Activated T-cell treated with anti-CD3 and anti-CD28 coated beads for 1 hour (primary cell): Measurements from ENCODE around the gene PTPA.
"Not testable (repeated sequence)": the region's sequence is repeated elsewhere in the genome, so short reads cannot be mapped to it uniquely, and the experiment has no call there.

Experiments used
- DNase-seq: peaks from one replicate; pipeline ENCODE4 v3.0.0-alpha.2; 2020; ENCODE audit warnings: low read depth

The PTPA gene

DNA sequence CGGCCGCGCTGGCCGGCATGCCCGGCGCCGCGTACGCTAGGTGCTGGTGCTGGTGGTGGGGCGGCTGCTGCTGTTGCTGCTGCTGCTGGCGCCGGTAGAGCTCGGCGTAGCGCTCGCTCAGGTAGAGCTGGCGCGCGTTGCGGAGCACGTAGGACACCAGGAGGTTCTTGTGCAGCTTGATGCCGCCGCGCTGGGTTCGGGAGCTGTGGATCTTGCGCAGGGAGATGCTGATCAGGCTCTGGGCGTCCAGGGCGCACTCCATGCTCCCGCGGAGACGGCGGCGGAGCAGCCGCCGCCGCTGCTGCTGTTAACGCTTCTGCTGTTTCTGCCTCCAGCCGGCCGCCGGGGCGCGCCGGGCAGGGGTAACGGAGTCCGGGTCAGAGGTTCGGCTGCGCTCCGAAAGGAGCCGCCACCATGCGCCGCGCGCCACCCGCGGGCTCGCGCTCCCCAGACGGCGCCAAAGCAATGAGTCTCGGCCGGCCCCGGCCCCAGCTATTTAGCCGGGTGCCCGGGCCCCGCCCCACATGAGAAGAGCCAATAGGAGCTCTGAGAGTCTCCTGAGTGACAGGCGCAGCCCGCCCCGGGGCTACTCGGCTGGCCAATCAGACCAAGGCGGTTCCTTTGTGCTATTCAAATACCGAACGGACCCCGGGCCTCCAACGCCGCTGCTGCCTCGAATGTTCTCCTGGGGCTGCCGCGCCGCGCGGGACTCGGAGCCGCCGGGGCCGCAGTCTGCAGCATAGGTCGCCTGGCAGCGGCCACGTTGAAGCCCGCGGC, 66.8 kb downstream of the PTPA start, which contains the start of gene IER5L:
Gene IER5L (minus strand): TSS at position 471 of the 777 bp plus-strand sequence. CDS start 209 bp downstream, at position 262.
- peak; percentile 90 for DNase-seq

DNA sequence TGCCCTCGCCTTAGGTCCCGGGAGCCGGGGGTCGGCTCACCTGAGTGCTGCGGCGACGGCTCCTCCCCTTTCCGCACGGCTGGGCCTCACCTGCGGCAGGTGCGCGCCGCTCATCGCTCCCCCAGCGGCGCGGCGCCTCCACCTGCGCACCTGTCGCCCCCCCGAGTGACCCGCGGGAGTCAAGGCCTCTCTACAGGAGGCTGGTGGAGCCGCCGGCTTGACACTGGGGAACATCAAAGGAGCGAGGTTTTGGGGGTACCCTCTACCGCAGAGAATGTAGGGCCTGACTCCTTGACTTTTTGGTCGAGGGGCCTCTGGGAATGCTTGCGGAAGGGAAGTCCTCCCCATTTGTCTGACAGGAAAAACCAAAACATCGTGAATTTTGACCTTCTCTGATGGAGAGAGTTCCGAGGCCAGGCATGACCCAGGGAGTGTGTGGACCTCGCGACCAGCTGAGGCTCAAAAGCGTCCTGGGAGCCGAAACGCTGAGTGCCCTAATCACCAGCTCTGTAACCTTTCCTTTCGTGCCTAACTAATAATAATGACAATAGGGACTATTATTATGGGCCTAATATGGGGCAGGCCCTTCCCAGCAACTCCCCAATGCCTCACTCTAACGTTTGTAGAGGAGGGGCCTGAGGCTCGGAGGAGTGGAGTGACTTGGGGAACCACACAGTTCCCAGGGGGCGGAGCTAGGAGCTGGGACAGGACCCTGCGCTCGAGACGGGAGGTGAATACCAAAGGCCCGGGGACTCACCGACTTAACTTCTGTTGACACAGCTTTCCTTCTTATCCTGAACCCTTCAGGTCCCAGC, 67.6 kb downstream of the PTPA start:
- no peak for DNase-seq

DNA sequence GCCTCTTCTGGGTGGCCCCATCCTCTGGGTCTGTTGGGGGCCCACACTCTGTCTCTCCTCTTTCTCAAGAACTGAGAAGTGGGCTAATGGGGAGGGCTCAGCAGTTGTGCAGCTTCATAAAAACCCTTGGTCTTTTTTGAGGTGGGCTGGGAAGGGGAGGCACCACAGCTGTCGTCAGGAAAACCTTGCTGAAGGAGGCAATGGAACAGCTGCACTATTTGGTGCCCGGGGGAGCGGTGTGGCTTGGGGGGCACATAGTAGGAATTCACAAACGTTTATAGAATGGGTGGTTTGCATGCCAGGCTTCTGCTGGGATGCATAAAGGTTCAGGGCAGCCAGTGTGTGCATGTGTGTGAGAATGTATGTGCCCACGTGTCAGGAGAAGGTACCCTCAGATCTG, 70.0 kb downstream of the PTPA start:
- DNase-seq: no peak

DNA sequence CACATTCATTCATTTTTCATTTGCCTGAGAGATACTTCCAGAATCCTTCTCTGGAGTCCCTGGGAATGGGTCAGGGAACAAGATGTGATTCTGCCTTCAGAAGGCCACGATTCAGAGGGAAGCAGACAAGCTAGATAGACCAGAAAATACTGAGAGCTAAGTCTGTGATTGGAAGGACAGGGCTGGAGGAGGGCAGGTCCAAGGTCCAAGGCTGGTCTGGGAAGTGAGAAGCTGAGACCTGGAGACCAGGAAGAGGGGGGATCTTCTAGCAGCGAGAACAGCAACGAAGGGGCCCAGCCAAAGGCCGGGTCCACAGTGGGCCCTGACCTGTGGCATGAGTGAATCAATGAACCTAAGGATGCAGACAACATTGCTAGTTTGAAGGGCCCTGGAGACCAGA, 70.9 kb downstream of the PTPA start:
- DNase-seq: no peak

DNA sequence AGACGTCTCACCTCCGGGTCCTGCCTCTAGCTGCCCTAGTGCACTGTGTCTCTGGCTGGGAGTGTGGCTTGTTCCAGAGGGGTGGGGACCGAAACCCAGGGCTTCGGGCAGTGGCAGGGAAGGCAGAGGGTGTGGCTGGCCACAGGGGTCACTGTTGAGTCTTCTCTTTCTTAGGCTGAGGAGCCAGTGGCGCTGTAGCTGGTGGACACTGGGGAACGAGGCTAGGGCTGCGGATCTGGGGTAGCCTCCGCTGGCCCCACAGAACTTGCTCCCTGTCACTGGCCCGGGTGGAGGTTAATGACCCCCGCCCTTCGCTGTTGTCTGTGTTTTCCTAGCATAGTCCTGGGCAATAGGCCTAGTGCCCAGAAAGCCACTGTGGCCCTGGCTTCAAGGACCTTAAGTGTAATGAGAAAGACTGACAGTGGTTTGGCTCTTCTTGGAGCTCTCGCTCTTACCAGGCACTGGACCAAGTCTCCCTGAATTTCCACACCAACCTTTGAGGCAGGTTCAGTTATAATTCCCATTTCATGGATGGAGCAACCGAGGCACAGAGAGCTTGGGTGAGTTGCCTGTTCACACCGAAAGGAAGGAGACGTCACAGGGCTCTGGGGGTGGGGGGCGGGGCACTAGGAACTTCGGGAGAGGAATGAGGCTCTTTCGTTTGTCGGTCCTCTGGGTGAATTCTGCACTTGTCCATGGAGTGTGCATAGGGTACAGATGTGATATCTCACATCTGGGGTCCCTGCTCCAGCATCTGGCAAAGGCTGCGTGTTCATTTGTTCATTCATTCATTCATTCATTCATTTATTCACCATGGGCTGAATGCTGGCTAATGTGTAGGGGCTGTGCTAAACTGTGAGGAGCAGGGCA, 71.6 kb downstream of the PTPA start:
- no peak for DNase-seq

DNA sequence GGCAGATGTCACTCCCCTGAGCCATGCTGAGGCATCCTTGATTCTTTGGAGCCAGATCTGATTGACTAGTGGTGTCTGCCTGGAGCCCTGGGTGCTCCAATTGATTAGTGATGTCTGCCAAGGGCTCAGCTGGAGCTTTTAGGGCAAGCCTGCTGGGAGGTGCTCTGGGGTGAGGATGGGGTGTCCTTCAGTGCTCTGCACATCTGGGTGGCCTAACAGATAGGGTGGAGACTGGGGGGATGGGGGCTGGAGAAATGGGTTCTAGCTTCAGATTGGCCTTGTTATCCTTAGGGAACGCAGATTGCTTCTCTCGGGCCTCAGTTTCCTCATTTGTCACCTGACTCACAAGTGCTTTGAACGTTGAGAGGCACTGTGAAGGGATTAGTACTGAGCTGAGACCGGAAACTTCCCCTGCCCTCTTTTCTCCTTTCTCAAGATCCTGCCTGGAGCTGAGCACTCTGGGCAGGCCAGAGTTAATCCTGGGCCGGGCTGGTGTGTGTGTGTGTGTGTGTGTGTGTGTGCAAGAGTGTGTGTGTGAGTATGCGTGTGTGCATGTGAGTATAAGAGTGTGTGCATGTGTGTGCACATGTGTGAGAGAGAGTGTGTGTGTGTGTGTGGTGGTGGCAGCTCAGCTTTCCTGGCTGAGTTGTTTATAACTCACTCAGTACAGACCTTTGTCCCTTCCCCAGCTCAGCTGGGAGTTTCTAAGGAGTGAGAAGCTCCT, 72.4 kb downstream of the PTPA start:
- no peak for DNase-seq

DNA sequence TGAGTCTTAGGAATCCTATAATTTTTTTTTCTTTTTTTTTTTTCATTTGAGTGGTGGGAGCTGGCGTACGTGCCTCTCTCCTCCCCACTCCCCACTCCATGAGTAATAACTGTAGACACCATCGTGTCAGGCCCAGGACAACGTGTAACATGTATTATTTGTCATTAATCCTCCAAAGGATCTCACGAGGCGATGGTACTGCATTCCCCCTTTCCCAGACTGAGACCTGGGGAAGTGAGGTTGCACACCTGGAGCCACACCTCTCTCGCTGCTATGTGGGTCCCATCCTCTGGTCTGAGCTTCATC, 73.0 kb downstream of the PTPA start:
- DNase-seq: no peak

DNA sequence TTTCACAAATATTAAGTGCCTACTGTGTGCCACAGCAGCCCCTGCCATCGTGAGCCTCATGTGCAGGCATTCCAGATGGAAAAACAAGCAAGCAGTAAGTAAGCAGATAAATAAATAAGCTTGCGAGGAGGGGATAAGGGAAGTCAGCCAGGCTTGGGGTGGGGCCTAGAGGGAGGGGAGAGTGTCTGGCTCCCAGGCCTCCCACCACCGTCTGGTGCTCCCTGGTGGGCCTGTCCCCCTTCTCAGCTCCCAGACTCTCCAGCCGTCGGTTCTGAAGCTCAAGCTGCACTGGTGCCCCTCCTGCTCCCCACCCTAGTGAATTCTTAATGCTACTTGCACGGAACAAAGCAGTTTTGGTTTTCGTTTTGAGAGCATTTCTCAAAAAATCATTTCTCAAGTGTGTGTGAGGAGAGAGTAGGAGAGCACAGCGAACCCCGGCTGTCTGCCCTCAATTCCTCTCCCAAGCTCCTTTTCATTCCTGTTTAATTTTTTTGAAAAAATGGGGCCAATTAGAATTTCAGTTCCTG, 73.4 kb downstream of the PTPA start:
- no peak for DNase-seq

DNA sequence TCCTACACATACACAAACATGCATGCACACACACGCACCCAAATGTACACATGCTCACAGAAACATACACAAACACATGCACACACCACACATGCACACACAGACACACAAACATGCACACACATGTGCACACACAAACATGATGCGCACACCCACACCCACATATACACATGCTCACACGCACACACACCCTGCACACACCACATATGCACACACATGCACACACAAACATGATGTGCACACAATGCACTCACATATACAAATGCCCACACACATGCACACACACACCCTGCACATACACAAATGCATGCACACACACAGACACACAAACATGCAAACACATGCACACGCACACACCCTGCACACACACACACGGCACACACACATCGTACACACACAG, 74.2 kb downstream of the PTPA start:
- DNase-seq: no peak

DNA sequence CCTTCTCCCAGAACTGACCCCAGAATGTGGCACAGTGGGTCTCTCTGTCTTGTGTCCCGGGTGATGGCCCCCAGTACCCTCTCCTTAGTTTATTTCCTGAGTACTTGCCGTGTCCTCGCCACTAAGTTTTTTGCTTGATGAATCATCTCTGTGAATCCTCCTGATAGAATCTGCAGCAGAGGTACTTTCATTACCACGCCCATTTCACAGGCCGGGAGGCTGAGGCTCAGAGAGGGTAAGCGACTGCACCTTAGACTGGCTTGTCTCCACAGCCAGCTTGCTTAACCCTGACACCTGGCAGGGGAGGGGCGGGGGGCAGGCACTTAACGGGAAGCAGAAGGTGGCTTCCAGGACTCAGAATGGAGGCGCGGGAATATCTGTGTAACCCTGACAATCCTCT, 74.8 kb downstream of the PTPA start:
- DNase-seq: no peak

DNA sequence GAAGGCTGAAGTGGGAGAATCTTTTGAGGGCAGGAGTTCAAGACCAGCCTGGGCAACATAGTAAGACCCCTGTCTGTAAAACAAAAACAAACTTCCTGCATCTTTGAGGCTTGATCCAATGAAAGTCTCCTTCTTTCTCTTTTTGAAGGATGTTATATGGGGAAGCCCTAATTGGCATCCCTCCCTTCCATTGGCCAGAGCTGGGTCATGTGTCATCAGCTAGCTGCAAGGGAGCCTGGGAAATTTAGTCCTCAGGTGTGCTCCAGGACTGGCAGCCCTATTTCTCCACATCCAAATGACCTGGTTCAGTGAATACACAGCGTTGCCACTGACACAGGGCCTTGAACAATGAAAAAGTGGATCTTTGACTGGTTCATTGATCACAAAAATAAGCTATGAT, 75.8 kb downstream of the PTPA start:
- DNase-seq: no peak

DNA sequence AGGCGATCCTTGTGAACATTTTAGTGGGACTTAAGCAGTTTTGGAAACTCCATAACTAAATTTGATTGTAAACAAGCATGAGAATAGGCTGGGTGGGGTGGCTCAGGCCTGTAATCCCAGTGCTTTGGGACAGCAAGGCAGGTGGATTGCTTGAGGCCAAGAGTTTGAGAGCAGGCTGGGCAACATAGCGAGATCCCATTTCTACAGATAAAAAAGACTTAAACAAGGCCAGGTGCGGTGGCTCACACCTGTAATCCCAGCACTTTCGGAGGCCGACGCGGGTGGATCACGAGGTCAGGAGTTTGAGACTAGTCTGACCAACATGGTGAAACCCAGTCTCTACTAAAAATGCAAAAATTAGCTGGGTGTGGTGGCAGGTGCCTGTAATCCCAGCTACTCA, 78.8 kb downstream of the PTPA start:
- DNase-seq: not testable (repeated sequence)

DNA sequence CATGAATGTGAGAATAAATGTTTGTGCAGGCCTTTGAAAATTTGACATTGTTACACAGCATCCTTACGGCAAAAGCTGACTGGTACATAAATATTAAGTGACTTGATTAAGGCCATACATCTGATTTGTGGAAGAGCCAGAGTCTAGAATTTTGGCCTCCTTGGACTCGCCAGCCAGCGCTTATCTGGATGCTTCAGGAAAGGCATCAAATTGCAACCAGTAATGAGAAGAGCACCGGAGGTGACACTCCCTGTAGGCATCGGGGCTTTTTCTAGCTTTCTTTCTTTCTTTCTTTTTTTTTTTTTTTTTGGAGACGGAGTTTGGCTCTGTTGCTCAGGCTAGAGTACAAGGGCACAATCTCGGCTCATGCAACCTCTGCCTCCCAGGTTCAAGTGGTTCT, 80.0 kb downstream of the PTPA start:
- DNase-seq: no peak

DNA sequence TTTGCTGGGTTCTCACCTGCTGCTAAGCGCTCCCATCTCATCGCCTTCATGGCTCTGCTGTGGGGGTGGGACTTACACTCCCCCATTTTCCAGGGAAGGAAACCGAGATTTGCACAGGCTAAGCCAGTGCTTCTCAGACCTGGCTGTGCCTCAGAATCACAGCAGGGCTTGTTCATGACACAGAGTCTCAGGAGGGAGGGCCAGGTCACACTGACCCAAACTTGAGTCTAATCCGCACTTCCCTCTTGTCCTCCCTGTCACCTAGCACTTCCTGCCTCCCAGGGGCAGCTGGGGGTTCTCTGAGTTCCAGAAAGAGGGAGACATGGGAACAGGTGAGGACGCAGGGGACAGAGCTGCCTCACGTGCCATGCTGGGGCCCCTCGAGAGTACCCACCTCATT, 82.4 kb downstream of the PTPA start:
- no peak for DNase-seq

DNA sequence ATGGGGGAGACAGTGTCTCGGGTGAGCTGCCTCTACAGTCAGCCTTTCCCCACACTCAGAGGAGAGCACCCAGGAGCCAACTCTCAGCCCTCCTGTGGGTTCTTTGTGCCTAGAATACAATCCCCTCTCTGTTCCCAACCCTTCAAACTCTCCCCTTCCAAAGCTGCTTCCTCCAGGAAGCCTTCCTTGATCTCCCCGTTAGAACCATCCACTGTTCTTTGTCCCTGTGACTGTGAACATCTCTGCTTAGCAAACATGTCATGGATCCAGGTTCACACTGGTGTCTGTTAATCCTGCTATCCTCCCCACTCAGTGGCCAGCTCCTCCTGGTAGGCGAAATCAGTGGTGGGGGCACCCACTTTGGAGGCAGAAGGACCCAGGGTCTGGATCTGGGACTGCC, 83.0 kb downstream of the PTPA start:
- no peak for DNase-seq

DNA sequence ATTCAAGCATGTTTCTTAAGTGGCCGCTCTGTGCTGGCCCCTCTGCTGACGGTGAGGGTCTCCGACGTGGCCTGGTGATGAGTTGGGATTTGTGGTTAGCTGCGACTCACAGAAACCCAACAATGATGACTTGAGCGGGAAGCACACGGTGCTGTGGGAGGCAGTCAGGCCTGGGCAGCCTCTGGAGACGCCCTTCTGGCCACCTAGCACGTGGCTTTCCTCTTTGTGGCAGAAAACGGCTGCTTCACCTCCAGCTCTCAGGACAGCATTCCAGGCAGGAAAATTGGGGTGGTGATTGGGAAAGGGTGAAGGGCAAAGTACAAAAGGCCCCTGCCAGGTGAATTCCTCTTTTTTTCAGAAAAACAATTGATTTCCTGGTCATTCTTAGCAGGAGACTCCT, 84.4 kb downstream of the PTPA start:
- no peak for DNase-seq

DNA sequence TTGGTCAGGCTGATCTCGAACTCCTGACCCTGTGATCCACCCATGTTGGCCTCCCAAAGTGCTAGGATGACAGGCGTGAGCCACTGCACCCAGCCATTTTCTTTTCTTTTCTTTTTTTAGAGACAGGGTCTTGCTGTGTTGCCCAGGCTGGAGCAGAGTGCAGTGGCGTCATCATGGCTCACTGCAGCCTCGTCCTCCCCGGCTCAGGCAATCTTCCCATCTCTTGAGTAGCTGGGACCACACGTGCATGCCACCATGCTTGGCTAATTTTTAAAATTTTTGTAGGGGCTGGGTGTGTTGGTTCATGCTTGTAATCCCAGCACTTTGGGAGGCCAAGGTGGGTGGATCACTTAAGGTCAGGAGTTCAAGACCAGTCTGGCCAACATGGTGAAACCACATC, 85.8 kb downstream of the PTPA start:
- not testable (repeated sequence) for DNase-seq

DNA sequence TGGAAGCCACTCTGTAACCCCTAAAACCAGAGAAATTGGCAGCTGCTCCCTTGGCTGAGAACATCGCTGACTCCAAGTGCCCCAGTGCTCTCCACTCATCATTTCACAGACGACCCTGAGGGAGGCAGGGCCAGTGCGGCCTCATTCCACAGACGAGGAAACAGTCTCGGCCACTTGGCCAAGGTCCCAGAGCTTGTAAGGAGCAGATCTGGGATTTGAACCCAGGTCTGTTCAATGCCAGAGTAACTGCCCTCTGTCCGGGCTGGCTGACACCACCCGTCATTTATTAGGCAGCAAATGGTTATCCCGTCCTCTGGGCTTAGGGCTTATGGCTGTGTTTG, 86.7 kb downstream of the PTPA start:
- DNase-seq: no peak
